ENCODE measurements around the gene NKIRAS2.

Gene NKIRAS2

GRCh38 chr17:42023524-42024349 is 3.8 kb downstream of the NKIRAS2 start:
- no peak overlapping the region for H3K4me3 ChIP-seq (ENCODE audit: low read depth, low read length)
- no peak for TF ChIP-seq CTCF (IDR thresholded peaks at IDR 0.05; ENCODE audit: borderline replicate concordance, insufficient read depth, low read depth, low read length)

- TF ChIP-seq CTCF (IDR thresholded peaks at IDR 0.05; ENCODE audit: borderline replicate concordance, insufficient read depth, low read depth, low read length) = no peak
These were observed 5.3 kb downstream of the NKIRAS2 start for GRCh38 chr17:42025191-42025579.

GRCh38 chr17:42025936-42026335 is 6.0 kb downstream of the NKIRAS2 start:
- H3K4me3 ChIP-seq (ENCODE audit: low read depth, low read length) = no peak overlapping the region

More at GRCh38 chr17:42025191-42025579, 5.3 kb downstream of the NKIRAS2 start:
- no peak overlapping the region for H3K4me3 ChIP-seq (ENCODE audit: low read depth, low read length)

GRCh38 chr17:42026857-42027589 is 7.1 kb downstream of the NKIRAS2 start:
- no peak for TF ChIP-seq CTCF (IDR thresholded peaks at IDR 0.05; ENCODE audit: borderline replicate concordance, insufficient read depth, low read depth, low read length)
- no peak overlapping the region for H3K4me3 ChIP-seq (ENCODE audit: low read depth, low read length)

More at GRCh38 chr17:42025936-42026335, 6.0 kb downstream of the NKIRAS2 start:
- no peak for TF ChIP-seq CTCF (IDR thresholded peaks at IDR 0.05; ENCODE audit: borderline replicate concordance, insufficient read depth, low read depth, low read length)

- H3K4me3 ChIP-seq (ENCODE audit: low read depth, low read length) = no peak overlapping the region
- no peak for TF ChIP-seq CTCF (IDR thresholded peaks at IDR 0.05; ENCODE audit: borderline replicate concordance, insufficient read depth, low read depth, low read length)
These were observed 7.7 kb downstream of the NKIRAS2 start for GRCh38 chr17:42027590-42027889.

GRCh38 chr17:42027961-42028790 is 8.3 kb downstream of the NKIRAS2 start:
- H3K4me3 ChIP-seq (ENCODE audit: low read depth, low read length) = no peak overlapping the region
- TF ChIP-seq CTCF (IDR thresholded peaks at IDR 0.05; ENCODE audit: borderline replicate concordance, insufficient read depth, low read depth, low read length) = 0 out of 2 replicates have a peak, but pooled peaks have one; percentile 4

Measured in GM12875 (cell line).